Endothelial cell (in vitro differentiated cells): ENCODE measurements around the gene CHST8. TPM values are rescaled to one million over a fixed set of nuclear protein-coding genes. Genes with fewer than 3 reads are reported as not detected.

ENCODE experiments used
- DNase-seq: peaks from one replicate; pipeline ENCODE4 v3.0.0; 2021; ENCODE audit warnings: low spot score
- H3K27ac Mint-ChIP-seq: one replicate; pipeline ENCODE4 v1.8.0; 2021; ENCODE audit warnings: mixed read lengths, inconsistent platforms; ENCODE audit not compliant: unreplicated experiment
- H3K27me3 Mint-ChIP-seq: one replicate; pipeline ENCODE4 v1.8.0; 2021; ENCODE audit warnings: mild to moderate bottlenecking, moderate library complexity, mixed read lengths, inconsistent platforms; ENCODE audit not compliant: unreplicated experiment
- H3K36me3 Mint-ChIP-seq: one replicate; pipeline ENCODE4 v1.8.0; 2021; ENCODE audit warnings: mild to moderate bottlenecking, low read depth, mixed read lengths, inconsistent platforms; ENCODE audit not compliant: unreplicated experiment
- H3K4me1 Mint-ChIP-seq: one replicate; pipeline ENCODE4 v1.8.0; 2021; ENCODE audit warnings: mild to moderate bottlenecking, mixed read lengths, inconsistent platforms; ENCODE audit not compliant: unreplicated experiment
- H3K4me3 Mint-ChIP-seq: one replicate; pipeline ENCODE4 v1.8.0; 2021; ENCODE audit warnings: mild to moderate bottlenecking, mixed read lengths, inconsistent platforms; ENCODE audit not compliant: unreplicated experiment
- H3K9me3 Mint-ChIP-seq: one replicate; pipeline ENCODE4 v1.8.0; 2021; ENCODE audit warnings: mixed read lengths, inconsistent platforms; ENCODE audit not compliant: unreplicated experiment
- CTCF ChIP-seq: fragments of 200-600 bp; sonication (generic); IDR thresholded peaks from one replicate; pipeline ENCODE4 v1.5.0; 2021; ENCODE audit warnings: antibody characterized with exemption; ENCODE audit not compliant: unreplicated experiment
- total RNA-seq: library from RNA; stranded (reverse); fragmentation: NEBNext Ultra II Directional; extraction: Animal tissue kit (Norgen Biotek cat#: 25700); gene quantifications from one replicate; pipeline ENCODE4 v1.2.1, GENCODE V29; 2021; ENCODE audit not compliant: unreplicated experiment

CHST8 gene
- total RNA-seq, 1 donor from 2014 or later: 0.54 TPM

- no peak overlapping the region for H3K4me3 Mint-ChIP-seq
Observed at GRCh38 chr19:33665776-33666595, 44.2 kb downstream of the CHST8 start.

GRCh38 chr19:33667141-33667650 lies 45.4 kb downstream of the CHST8 start:
- Mint-ChIP-seq H3K27me3 (no peaks in the 10 kb centered on the region), H3K4me3 (no peak overlapping the region), H3K36me3 (no peaks in the 10 kb centered on the region), H3K9me3 (no peaks in the 10 kb centered on the region), H3K27ac (no peak overlapping the region), H3K4me1 (peaks cover 12% of the 10 kb centered on the region)
- DNase-seq: no peak
- no peak for TF ChIP-seq CTCF

More at GRCh38 chr19:33665776-33666595, 44.2 kb downstream of the CHST8 start:
- no peaks in the 10 kb centered on the region for H3K27me3 Mint-ChIP-seq
- H3K36me3 Mint-ChIP-seq: no peaks in the 10 kb centered on the region
- H3K4me1 Mint-ChIP-seq: peaks cover 12% of the 10 kb centered on the region
- TF ChIP-seq CTCF: no peak
- no peak overlapping the region for H3K27ac Mint-ChIP-seq
- H3K9me3 Mint-ChIP-seq: no peaks in the 10 kb centered on the region
- no peak for DNase-seq

GRCh38 chr19:33667881-33668280 lies 46.1 kb downstream of the CHST8 start:
- H3K9me3 Mint-ChIP-seq: no peaks in the 10 kb centered on the region
- H3K27ac Mint-ChIP-seq: no peak overlapping the region
- TF ChIP-seq CTCF: no peak
- no peaks in the 10 kb centered on the region for H3K36me3 Mint-ChIP-seq
- no peak for DNase-seq
- peaks cover 6% of the 10 kb centered on the region for H3K4me1 Mint-ChIP-seq
- H3K27me3 Mint-ChIP-seq: no peaks in the 10 kb centered on the region
- H3K4me3 Mint-ChIP-seq: no peak overlapping the region

GRCh38 chr19:33668968-33669367 lies 47.2 kb downstream of the CHST8 start:
- Mint-ChIP-seq H3K36me3 (no peaks in the 10 kb centered on the region), H3K9me3 (no peaks in the 10 kb centered on the region), H3K27me3 (no peaks in the 10 kb centered on the region), H3K27ac (no peak overlapping the region), H3K4me3 (no peak overlapping the region), H3K4me1 (peaks cover 5% of the 10 kb centered on the region)
- DNase-seq: no peak
- TF ChIP-seq CTCF: no peak

GRCh38 chr19:33669376-33669775 lies 47.6 kb downstream of the CHST8 start:
- Mint-ChIP-seq H3K9me3 (no peaks in the 10 kb centered on the region), H3K27me3 (no peaks in the 10 kb centered on the region), H3K36me3 (no peaks in the 10 kb centered on the region), H3K4me3 (no peak overlapping the region), H3K4me1 (peaks cover 5% of the 10 kb centered on the region), H3K27ac (no peak overlapping the region)
- TF ChIP-seq CTCF: no peak
- no peak for DNase-seq
